Measurements from ENCODE around the gene NFYC.
"Not testable (repeated sequence)": the region's sequence is repeated elsewhere in the genome, so short reads cannot be mapped to it uniquely, and the experiment has no call there.

The NFYC gene

DNA sequence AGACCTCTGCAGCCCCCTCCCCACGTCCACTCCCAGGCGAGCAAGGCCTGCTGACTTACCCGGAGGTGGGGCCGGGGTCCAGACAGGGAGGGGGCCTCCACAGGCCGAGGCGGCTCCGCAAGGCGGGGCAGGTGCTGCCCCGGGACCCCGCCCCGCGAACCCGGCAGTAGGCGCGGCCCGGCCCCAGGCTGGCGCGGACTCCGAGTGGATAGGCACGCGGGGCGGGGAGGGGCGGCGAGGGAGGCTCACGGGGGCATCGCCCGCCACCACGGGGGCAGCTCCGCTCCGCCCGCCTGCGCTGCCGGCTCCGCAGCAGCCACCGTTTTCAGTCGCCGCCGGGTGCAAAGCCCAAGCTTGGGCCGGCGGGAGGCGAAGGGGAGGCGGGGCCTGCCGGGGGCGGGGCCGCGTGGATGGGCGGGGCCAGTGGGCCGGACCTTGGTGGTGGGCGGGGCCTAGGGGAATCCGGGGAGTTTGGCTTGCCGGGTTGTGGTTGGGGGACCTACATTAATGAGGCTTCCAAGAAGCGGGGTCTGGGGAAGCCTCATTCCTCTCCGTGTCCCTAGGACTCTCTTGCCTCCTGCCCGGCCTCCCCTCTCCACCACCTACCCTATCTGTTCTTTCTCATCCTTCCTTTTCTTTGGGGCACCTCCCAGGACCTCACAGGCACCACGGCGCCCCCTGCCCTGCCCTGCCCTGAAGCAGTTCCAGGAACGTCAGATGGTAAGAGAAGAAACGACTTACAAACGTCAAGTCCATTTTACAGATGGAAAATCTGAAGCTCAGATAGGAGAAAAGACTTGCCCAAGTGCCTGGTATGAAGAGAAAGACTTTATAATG lies 26.0 kb upstream of the NFYC start, which contains the start of gene RIMS3:
Gene RIMS3 (minus strand): TSS at position 348 of the 837 bp plus-strand sequence. CDS start 23,757 bp downstream, outside the sequence.
- no peak for DNase-seq

DNA sequence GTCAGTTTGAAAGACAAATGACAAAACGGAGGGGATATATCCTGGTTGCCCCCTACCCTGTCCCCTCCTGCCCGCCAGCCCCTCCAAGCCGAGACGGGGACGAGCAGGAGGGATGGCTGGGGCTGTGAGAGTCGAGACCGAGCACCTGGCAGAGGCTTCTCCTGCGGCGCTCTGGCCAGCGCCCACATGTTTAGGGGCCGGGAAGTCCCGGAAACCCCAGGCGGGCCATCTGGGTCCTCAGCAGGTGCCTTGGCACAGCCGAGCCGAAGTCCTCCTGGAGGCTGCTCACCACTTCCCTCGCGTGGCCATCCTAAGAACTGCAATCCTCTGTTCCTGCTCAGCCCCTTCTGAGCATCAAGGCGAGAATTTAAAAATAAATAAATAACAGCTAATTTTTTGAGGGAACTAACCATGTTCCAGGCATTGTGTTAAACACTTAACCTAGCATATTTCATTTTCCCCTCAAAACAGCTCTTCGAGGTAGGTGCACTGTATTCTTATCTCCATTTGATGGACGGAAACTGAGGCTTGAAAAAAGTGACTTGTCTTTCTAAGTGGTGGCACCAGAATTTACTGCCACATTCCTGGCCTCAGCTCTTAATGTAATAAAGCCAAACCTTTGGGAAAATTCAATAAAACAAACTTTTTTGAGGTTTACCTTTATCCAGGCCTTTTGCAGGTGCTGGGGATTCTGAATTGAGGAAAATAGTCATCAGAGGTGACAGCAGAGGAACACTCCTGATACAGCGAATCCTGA lies 22.6 kb upstream of the NFYC start:
- DNase-seq: no peak

DNA sequence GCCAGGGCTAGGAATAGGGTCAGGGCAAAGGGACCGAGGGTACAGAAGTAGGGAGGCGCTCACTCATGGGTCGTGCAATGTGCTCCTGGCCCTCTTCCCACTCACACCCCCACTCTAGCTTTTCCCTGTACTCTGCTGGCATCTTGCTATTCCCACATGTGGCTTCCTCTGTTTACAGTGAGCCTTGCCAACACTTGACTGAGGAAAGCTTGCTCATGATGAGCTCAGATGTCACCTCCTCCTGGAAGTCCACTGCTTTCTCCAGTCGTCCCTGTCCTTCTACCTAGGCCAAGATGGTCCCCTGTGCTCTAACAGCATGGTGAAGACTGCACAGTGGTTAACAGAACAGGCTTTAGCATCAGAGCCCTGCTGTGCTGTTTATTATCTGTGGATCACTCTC lies 18.1 kb upstream of the NFYC start:
- no peak for DNase-seq

DNA sequence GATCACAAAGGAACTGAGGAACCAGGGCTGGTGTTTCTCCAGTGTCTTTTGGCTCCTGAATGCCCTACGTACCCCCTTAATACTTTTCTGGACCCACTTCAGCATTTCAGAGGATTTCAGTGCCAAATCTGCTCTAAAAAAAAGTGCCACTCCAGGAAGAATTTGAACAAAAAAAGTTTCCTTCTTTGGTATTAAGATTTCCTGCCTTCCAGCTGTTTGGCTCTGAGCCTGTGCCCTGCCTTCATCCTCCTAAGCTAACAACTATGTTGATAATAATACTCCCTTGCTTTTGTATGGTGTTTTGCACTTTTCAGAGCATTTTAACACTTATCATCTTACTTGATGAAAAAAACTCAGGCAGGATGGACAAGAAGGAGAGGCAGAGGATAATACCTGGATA lies 15.0 kb upstream of the NFYC start:
- DNase-seq: no peak

DNA sequence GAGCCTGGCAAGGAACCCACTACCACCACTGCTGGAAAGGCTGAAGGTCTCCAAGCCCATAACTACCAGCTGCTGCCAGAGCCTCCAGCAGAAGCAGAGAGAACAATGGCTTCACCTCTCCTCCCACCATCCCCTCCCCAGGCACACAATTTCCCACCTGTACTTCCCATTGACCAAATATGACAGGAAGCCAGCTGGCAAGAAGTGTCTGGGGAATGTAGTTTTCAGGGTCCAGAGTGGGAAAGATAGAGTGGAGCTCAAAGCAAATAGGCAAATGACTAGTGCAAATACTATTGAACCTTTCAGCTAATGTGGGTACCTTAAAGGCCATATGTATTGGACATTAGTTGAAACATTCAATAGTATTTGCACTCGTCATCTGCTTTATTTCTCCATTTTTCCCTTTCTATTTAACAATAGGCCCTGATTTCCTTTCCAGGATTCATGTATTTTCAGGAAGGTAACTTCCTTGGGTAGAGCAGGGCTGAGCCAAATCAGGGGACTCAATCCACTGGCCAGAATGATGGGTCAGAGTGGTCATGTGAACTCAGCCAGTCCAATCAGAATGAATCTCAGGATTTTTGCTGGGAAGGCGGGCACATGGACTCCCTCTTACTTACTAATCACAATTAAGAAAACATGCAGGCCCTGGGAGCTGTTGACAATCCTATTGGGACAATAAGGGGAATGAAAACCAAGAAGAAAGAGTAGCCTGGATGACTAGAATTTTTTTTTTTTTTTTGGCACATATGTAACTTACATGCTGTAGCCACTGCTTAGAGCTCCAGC lies 12.1 kb upstream of the NFYC start:
- DNase-seq: no peak

DNA sequence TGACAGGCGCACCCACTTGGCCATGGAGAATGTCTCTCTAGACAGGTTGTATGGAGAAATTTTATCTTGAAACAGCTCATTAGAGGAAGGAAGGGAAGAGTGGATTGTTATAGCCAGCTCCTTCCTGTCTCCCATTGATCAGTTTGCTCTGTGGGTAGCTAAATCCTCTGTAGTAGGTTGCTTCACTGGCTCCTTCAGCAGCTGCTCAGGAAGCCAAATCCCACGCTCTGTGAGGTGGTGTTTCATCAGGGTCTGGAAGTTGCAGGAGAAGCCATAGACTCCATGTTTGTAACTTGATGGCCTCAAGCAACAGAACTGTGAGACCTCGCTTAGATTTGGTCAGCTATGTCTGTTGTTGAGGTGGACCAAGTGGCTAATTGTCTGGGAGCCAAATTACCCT lies 6.8 kb upstream of the NFYC start:
- DNase-seq: no peak

DNA sequence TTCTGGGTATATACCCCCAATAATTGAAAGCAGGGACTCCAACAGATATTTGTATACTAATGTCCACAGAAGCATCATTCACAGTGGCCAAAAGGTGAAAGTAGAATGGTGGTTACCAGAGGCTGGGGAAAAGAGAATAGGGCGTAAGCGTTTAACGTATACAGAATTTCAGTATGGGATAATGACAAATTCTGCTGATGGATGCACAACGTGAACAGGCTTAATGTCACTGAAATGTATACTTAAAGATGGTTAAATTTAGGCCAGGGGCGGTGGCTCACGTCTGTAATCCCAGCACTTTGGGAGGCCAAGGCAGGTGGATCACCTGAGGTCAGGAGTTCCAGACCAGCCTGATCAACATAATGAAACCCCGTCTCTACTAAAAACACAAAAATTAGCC lies 4.4 kb upstream of the NFYC start:
- DNase-seq: no peak

DNA sequence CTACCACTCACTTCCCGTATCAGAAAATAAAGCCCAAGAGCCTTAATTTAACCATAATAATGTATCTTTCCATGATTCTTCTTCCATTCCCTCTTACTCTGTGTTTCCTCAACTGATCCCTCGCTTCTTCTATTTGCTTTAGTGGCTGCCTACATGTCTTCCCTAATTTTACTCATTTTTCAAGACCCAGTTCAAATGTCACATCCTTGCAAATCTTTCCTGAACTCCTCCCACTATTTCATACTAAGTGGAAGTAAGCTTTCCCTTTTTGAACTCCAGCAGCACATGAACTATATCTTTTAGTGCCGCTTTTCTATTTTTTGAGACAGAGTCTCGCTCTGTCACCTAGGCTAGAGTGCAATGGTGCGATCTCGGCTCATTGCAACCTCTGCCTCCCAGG lies 3.8 kb upstream of the NFYC start:
- DNase-seq: no peak

DNA sequence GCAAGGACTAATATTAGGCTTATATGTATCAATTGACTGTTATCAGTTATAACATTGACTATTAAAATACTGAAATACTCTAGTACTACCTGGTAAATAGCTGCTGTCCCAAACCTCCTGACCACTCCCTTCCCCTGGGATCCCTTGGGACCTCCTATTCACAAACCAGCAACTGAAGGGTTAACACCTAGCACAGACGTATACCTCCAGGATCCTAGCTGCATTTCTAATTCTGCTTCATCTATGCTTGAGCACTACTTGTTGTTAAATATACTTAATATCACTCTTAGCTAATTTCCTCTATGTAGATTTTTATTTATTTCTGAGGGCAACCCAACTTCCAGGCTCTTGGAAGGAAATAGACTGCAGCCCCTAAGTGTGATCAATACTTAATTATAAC lies 1.8 kb upstream of the NFYC start:
- no peak for DNase-seq

DNA sequence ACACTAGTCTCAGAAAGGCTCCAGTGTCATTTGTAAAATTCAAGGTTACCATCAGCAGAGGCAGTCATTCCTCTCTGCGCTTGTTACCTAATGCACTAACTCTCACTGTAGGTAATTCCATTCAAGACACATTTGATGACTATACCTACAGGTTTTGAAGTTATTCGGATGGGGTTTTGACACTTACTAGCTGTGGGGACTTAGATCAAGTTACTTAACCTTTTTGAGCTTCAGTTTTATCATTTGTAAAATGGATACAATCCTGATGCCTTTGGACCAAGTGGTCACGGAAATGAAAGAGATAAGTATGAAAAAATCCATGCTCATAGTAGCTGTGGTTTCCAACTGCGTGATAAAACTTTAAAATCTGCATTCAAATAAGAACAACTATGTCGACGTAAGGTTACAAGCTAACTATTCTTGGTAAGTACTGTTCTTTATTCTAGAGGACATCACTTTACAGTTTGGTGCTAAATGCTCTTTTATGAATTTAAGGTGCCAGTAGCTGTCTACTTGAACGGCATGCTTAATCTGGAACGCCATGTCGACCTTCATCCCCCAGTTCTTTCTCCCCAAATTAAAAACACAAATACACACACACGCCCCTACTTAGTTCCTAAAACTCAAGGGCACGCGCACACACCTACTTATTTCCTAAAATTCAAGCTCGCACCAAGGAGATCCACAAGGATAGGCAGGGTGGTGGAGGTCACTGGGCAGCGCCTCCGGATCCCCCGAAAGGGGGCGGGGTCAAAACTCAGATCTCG lies 550 bp upstream of the NFYC start:
- DNase-seq: no peak

DNA sequence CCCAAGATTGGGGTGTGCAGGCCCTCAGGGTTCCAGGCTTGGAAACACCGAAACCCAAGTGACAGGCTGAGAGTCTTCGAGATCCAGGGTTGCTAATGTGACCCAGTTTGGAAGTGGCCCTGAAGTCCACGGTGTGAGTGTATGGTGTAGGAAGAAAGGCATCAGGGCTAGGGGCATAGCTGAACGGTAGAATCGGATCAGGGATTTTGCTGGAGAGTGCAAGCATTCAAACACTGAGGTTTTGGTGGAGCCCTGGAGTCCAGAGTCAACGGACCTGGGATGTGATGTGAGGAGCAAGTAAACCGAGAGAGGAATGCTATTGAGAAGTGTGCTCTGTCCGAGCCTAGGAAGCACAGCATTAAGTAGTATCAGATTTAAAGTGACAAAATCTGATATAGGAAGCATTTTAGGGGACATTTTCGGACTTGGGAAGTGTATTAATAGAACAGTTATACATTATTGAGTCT lies 958 bp downstream of the NFYC start:
- DNase-seq: no peak

DNA sequence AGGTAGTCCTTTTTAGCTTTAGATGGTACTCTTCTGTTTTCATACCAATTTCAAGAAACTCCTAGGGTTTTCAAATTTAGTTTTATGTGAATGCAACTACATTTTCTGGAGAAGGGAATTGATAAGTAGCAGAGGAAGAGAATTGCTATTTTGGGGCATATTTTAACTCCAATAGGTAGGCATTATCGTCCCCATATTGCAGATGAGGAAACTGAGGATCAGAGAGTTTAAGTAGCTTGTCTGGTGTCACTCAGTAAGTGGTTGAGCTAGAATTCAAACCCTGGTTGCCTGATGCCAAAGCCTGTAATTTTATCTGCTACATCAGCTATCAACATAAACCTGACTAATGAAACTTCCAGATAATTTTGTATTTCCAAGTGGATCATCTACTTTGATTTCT lies 1.9 kb downstream of the NFYC start:
- no peak for DNase-seq

DNA sequence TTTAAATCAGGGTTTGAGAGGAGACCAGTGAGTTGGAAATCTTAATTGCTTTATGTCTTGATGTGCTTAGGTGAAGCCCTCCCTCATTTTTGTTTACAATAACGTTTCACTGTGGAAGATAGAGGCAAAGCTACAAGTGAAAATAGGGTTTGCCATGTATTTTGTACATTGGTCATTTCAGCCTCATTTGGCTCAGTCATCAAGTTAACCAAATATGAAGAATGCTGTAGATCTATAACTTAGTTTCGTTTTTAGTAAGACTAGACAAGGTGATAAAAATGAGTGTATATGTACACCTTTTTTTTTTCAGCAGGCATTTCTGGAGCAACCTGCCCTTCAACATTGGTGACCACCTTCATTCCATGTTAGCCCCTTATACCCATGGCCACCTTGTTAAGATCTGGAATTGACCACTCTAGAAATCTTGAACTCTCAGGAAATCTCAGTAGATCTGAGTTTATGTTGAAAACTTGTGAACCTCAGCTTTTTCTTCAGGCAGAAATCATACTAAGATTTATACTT lies 2.9 kb downstream of the NFYC start:
- DNase-seq: no peak

DNA sequence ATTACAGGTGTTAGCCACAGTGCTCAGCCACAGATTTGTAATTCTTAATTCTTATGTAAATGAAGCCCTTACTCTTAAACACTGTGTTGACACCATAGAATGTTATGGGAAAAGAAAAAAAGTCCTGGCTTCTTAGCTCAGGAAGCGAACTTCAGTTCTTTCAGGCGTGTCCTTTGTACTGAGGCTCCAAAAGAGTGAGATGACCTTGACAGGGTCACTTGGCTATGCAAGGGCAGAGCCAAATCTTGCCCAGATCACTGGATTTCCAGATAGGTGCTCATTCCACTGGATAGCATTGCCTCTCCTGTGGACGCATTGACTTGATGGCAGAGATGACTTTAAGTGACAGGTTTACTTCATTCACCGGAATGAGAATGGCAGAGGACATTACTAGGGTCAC lies 4.8 kb downstream of the NFYC start:
- no peak for DNase-seq

DNA sequence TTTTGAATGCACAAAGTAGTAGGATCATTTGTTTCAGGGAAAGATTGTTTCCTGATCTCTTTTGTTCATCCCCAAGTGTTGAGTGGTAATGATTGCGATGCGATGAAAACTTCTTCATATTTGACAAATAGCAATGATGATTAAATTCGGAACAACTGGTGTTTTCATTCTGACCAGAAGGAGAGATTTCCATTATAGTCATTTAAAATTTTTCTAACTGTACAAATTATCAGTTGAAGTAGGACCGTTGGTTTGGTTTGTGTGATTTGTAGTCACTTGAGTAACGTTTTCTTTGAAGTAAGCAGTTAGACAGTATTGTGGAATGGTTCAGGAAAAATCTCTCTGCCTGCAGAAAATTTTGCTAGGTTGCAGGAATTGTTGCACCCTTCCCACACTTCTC lies 5.9 kb downstream of the NFYC start:
- no peak for DNase-seq

DNA sequence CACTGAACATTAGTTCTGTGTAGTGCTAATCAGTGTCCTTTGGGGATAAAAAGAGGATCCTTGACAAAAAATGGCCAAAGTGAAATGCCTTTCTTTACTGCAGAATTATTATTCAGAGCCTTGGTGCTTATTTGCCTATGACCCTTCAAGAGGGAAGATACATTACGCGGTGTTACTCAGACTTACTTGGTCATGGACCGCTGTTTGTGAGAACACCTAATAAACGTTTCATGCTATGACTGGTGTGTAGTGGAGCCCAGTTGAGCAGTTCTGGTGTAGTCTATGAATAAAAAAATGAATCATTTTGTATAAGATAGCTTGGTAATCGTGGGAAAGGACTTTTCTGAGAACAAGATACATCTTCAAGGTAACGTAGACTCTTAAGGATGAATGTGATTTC lies 8.3 kb downstream of the NFYC start:
- DNase-seq: no peak

DNA sequence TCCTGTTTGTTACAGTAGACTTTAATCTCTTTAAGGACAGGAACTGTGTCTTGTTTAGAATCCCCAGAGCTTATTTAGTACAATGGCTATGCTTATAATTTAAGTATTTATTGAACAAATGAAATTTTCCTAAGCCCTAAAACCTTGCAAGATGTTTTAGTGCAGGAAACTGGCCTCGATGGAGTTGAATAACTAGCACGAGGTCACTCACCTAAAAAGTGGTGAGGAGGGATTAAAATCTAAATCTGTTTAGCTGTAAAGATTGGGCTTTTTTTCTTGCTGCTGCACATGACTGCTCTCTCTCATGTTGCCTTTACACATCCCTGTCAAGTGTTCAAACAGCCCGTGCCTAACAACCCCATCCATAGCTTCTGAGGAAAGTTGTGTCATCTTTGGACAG lies 10.2 kb downstream of the NFYC start:
- DNase-seq: no peak

DNA sequence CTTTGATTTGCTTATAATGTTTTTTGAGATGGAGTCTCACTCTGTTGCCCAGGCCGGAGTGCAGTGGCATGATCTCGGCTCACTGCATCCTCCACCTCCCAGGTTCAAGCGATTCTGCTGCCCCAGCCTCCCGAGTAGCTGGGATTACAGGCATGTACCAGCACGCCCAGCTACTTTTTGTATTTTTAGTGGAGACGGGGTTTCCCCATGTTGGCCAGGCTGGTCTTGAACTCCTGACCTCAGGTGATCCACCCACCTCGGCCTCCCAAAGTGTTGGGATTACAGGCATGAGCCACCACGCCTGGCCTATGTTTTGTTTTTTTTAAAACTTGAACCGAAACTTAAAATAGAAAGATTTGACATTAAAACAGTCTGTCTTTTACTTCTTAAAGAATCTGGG lies 11.3 kb downstream of the NFYC start:
- not testable (repeated sequence) for DNase-seq

DNA sequence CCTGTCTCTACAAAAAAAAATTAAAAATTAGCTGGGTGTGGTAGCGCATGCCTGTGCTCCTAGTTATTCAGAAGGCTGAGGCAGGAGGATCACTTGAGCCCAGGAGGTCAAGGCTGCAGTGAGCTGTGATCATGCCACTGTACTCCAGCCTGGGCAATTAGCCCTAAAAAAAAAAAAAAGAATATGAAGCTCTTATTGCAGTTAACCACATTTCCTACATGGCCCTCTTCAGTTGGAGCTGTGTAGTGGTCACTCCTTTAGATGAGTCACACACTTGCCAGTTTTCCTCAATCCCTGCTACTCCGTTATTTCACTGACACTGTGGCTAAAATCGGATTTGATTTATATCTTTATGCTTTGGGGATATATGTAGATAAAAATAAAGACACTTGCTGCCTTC lies 11.8 kb downstream of the NFYC start:
- no peak for DNase-seq

DNA sequence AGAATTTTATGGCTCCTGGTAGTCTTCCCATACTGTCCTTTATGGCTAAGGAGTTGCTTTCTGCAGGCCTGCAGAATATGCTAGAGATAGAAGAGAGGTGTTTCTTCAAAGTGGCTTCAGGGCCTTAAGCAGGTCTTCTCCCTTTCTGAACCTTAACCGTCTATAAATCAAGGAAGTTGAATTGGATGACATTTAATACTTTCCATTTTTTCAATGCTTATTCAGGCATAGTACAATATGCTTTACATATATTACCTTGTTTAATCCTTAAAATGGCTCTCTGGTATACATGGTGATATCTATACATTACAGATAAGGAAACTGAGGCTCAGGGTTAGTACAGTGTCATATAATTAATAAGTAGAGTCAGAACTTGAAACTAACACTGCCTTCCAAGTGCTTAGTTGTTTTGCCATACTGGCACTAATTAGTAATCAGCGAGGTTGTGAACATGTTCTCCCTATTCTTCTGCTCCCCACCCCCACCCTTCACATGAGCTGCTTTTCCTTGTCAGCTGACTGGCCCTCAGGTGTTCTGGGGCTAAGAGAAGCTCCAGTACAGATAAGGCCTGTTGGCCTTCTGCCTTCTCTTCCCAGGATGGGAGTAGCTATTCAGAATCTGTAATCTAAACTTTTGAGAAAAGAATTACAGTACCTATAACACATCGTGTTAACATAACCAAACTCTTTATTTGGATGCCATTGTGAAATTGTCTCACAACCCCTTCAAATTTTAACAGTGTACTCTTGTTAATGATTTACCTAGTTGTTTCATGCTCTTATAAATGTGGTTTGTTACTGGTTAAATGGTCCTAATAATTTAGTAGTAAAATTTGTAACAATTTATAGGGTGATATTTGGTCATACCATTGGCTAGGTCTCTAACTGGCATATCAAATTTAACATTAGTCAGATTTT lies 13.6 kb downstream of the NFYC start:
- no peak for DNase-seq

DNA sequence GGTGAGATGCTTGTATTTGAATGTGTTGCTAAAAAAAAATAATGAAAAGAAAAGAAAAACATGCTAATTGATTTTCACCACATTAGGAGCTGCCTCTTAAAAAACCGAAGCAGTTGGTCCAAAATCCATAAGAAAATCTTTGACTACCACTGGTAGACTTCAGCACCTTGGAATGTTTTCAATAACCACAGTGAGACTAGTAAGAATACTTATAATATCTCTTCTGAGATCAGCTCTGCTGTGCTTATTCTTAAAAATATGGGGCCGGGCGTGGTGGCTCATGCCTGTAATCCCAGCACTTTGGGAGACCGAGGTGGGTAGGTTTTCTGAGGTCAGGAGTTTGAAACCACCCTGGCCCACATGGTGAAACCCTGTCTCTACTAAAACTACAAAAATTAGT lies 15.1 kb downstream of the NFYC start:
- DNase-seq: no peak
